GM21447 (cell line): ENCODE results near the gene MAMSTR.
"Not testable (repeated sequence)": the region's sequence is repeated elsewhere in the genome, so short reads cannot be mapped to it uniquely, and the experiment has no call there.

Source experiments
- ATAC-seq: cut with Tn5 transposase; IDR thresholded peaks from one replicate; pipeline ENCODE4 v1.9.1; 2021; ENCODE audit not compliant: unreplicated experiment

Gene MAMSTR

DNA sequence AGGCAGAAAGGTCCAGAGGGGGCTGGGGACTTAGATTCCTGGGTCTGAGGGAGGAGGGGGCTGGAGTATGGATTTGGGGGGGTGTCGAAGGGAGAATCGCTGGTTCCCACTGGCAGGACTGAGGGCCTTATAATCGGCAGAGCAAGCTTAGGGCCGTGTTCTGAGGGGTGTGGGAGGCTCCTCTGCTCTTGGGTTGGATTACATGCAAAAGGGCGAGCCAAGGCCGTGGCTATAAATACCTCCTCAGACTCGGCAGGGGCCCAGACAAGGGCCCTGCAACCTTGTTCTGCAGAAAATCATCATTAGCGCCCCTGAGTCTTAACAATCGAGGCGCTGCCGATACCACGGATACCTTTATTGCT lies 707 bp upstream of the MAMSTR start:
- ATAC-seq = no peak

DNA sequence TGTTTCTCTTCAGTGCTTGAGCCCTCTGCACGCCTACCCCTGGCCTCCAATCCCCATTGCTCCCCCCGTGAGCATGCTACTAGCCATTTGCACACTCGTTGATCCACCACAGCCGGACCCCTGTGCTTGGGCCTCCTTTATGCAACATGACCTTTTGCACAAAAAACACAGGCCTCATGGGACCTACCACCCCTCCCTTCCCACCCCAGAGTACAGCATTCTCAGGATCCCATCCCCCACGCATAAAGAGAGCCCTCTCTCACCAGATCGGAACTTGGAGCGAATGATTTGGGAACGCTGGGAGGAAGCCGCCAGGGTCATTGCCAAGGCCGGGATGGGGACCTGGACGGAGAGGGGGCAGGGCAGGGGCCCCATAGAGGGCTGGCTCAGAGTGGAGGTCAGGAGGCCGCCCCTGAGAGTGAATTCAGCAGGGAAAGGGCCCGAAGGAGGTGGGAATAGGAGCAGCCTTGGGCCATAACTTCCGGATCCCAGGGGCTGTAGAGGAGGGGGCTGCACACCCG lies 754 bp downstream of the MAMSTR start:
- ATAC-seq = no peak

DNA sequence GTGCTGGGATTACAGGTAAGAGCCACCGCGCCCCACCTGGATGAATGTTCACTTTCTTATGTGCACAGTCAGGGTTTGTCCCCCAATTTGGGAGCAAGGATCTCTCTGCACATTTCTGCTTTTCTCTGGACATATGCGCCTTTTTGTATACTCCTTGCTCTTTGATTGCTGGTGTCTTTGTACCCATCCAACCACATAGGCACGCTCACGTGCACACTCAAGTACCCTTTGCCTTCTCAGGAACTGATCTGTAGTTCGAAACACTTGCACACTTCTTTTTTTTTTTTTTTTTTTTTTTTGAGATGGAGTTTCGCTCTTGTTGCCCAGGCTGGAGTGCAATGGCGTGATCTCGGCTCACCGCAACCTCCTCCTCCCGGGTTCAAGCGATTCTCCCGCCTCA lies 1.4 kb downstream of the MAMSTR start:
- ATAC-seq = not testable (repeated sequence)

DNA sequence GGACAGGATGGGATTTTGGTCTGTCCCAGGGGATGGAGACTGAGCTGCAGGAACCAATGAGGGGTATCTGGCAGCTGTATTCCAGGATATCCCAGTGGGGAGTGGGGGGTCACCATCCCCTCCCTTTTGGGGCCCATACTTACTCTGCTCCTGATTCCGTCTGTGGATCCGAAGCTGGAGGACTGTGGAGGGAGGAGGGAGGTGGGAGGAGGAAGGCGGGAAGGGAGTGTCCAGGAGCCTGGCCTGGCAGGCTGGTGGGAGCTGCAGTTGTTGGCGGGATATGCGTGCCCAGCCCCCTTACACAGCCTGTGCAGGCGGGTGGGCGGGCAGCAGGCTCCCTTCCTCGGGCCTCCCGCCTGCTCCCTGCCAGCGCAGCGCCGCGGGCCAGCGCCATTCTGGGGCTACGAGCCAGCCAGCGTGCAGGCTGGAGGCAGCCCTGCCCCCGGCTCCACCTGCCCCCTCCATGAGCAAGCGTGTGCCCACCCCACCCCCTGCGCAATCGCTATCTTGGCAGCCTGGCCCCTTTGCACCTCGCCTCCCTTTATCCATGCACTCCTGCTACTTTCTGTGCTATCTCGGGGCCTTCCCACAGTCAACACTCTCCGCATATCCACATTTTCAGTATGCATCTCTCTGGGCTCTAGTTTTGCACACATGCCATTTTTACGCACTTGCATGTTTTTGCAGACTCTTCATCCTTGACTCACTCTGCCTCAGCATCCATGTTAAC lies 2.8 kb downstream of the MAMSTR start:
- ATAC-seq = no peak

DNA sequence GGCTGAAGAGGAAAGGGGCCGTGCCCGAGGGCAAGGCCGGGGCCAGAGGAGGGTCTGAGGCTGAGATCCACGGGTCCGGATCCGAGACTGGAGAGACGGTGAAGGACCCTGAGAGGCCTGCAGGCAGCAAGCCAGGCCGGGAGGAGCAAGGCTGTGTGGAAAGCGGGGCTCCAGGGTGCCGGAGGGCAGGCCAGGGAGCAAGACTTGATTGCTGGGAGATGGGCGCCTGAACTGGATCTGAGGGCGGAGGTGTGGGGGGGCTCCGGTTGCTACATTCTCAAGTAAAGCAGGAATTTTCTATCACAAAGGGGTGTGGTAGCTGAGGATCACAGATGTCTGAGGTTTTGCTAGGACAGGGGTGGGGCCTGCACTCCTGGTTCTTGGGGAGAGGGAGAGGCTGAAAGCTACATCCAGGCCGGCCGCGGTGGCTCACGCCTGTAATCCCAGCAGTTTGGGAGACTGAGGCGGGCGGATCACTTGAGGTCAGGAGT lies 3.8 kb downstream of the MAMSTR start:
- no peak for ATAC-seq

DNA sequence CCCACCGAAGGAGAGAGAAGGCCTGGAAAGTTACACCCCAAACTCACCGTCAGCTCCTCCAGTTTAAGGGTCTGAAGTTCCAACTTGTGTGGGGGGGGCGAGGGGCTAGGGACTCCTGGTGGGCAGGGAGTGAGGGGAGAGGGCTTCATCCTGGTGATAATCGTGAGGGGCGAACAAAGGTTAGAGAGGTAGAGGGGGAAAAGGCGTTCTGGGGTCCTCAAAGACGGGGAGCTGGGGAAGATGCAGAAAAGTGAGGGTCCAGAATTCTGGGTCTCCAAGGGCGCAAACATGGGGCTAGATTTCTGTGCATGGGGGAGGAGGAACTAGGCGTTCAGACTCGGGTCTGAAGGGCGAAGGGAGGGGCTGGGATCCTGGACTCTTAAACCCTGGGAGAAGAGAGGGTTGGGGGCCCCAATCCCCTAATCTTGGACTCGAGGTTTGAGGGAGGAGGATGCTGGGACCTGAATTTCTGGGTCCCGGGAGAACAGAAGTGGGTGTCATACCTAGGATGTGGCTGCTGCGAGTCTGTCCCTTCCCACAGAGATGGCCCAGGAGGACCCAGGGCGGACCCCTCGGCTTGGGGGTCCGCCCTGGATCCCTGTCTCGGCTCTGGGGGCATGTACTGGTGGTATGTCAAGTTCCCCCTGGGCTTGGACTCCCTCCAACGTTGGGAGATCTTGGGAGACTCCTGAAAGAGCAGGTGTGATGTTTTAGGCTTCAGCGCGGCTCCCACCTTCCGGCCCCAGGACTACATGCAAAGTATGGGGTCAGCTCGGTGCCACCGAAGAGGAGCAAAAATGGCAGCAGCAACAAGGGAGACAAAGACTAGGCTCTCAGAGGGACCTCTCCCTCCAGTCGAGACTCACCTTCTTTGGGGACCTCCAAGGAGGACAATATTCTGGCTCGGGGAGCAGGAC lies 4.5 kb downstream of the MAMSTR start:
- no peak for ATAC-seq

DNA sequence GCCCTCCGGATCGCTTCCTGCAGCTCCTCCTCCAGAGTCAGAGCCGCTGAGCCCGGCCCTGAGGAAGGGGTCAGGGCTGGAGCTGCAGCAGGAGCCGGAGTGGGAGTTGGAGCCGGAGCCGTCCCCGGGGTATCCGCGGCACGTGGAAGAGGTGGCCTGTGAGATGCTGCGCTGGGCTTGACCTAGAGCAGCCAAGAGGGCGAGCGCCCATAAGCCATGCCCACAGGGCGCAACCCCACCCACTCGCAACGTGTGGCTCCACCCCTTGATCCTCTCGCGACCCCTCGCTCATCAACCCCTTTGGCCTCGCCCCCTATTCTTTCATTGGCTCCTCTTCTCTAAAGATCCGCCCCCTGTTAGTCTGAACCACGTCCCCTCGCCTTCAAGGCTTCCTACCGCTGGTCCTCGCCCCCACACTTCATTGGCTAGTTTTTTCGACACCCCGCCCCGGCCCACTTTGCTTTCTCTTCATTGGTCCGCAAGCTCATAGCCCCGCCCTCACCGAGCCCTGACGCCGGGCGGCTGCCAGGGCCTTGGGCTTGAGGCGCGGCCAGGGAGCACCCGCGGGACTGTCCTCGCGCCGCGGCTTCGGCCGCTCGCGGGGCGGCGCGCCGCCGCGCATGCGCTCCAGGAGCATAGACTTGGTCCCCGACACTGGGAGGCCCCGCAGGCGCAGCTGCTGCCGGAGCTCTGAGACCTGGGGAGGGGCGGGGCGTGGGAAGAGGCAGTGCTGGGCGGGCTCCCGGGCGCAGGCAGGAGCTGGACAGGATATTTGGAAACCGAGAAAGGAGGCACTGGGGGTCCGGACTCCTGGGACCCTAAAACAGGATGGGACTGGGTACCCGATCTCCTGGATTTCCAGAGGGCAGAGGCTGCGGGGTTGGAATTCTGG lies 5.4 kb downstream of the MAMSTR start:
- ATAC-seq = peak; percentile 95

DNA sequence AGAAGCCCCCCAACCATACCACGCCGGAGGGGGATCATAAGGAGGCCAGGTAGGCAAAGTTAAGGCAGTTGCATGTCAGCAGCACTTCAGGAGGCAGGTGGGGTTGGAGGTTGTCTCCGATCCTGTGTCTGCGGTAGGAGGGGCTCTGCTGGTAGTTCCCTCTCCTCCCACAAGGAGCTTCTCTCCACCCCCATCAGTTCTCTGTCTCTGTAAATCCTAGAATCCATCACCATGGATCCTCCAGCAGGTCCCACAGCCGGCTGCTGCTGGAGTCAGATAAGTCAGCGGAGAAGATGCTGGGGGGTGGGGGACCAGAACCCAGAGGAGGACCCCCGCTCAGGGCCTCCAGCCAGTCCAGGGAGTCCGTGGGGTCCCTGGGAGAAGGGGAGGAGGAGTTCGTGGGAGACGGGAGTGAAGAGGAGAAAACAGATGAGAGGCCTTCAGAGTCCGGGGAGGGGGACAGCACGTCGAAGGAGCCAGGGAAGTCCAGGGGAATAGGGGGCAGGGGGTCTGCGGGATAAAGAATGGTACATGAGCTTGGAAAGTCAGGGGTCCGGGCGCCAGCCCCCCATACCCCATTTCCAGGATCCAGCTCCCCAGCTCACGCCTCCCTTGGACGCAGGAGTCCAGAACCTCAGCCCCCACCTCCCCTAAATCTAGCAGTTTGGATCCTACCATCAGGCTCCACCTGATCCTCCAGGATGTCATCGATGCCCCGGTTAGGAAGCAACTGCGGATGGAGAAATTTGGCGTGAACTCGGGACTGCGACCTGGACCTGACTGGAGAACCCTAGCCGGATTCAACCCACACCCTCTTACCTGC lies 6.3 kb downstream of the MAMSTR start:
- no peak for ATAC-seq

DNA sequence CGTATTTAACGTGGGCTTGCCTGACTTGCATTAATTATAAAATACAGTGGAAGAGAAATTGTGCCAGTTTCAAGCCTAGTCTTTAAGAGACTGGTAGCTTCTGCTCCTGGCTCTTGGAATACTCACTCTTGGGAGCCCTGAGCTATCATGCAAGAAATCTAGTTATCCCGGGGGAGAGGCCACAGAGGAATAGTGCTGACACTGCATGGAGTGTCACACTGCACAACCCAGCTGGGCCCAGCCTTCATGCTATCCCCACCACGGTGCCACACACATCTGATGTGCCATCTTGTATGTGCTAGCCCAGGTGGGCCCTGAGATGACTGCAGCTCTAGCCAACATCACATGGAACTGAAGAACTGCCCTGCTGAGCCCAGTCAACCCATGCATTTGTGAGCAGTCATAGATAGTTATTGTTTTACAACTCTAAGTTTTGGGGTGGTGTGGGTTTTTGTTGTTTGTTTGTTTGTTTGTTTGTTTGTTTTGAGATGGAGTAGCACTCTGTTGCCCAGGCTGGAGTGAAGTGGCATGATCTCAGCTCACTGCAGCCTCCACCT lies 8.3 kb downstream of the MAMSTR start:
- no peak for ATAC-seq

DNA sequence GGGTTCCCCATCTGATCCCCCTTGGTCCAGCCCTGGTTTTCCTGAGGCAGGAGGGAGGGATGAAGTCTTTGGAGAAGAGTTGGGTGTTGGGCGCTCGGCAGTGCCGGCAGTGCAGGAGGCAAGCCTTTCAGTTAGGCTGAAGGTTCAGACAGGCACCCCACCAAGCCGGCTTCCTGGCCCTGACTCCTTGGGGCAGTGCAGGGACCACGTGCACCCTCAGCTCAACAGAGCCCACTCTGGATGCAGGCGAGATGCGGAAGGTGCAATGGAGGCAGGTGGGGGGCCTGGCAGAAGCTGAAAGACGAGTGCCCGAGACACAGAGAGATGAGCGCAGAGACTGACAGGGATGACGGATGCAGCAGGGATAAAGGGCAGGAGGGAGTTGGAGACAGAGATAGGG lies 11.1 kb downstream of the MAMSTR start:
- ATAC-seq = no peak

DNA sequence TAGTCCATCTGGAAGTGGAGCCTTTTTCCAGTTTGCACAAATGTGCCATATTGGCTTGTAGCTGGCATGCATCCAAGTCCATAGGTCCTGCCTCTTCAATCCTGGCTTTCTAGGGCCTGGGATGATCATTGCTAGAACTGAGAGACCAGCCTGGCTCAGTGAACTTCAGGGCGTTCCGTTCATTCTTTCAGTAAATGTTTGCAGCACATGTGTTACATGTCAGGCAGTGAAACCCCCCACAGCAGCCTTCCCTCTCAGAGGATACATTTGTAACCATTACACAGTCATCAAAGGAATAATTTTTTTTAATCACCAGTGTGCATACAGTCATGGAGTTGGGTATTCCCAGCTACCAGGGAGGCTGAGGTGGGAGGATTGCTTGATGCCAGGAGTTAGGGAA lies 14.1 kb downstream of the MAMSTR start:
- no peak for ATAC-seq

DNA sequence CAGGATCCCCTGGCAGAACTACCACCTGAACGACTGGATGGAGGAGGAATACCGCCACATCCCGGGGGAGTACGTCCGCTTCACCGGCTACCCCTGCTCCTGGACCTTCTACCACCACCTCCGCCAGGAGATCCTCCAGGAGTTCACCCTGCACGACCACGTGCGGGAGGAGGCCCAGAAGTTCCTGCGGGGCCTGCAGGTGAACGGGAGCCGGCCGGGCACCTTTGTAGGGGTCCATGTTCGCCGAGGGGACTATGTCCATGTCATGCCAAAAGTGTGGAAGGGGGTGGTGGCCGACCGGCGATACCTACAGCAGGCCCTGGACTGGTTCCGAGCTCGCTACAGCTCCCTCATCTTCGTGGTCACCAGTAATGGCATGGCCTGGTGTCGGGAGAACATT lies 16.2 kb downstream of the MAMSTR start:
- ATAC-seq = no peak

DNA sequence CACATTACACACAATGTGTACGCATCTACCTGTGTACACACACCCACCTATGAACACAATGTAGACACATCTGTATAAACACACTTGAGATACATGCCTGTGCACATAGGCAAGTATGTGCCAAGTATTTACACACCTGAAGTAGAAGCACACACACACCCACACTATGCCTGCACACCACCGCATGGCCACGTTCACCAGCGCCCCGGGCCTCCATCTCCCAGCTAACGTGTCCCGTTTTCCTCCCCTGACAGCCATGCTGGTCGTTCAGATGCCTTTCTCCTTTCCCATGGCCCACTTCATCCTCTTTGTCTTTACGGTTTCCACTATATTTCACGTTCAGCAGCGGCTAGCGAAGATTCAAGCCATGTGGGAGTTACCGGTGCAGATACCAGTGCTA lies 16.8 kb downstream of the MAMSTR start:
- no peak for ATAC-seq

DNA sequence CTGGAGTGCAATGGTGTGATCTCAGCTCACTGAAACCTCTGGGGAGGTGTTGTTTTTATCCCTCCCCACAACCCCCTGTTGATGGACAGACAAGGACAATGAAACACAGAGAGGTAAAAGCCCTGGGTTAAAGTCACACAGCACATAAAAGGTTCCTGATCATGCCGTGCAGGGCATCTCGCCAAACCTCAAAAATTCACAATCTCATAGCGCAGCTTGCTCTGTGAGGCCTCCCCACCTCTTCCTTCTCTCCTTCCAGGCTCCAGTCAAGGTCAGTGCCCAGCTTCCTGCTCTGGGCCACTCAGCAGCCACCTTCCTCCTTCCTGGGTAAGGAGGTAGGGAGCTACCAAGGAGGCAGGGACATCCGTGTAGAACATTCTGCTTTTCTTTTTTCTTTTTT lies 21.5 kb downstream of the MAMSTR start:
- ATAC-seq = no peak

DNA sequence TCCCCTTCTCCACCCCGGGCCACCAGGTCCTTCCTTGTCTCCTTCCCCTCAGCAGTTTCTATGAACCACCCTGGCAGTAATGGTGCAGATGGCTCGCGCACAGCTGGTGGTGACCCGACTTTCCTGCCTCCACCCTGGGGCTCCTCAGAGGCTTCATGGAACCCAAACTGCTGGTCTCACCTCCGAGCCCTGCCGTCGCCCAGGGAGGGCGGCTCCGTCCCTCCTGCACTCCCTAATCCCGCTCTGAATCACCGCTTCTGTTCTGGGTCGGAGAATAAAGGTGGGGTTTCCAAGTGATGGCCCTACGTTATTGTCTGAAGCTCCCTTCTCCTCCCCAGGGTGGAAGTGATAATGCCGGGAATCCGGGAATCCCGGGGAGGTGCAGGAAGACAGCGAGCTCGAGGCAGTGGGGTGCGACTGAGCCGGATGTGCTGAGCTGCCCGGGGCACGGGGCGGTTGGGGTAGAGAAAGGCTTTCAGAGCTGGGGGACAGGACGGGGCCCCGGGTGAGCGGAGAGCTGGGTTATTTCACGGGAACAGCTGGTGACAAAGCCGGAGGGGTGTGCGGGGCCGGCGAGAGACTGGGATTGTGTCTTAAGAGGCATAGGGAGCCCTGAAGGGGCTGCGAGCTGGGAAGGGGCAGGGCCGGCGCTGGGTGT lies 23.0 kb downstream of the MAMSTR start:
- no peak for ATAC-seq

DNA sequence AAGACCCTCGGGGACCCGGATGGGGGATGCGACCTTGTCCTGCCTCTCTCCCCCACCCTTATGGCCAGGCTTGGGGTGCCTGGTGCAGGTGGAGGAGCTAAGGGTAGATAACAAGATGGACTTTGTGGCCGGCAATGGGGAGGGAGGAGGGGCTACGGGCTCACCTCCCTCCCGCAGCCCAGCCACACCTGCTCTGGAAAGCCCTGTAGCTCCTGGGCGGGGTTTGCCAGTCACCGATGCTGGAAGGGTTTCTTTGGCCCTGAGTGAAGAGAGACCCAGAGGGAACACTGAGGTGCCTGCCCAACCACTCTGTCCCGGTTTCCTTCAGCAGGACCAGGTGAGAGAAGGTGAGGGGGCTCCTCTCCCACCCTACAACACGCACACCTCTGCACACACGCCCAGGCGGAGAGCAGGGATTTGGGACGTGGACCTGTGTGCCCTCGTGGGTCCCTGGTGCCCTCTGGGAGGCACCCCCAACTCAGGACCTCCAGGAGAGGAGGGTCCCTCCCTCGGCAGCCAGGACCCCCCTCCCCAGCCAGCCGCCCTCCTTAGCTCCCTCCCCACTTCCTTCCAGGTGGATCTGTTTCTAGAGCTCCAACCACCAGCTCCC lies 23.7 kb downstream of the MAMSTR start, which contains the start of gene FUT2:
TSS of gene FUT2 (plus strand) at position 229 of the 610 bp plus-strand sequence. CDS start 6,986 bp downstream, outside the sequence.
- ATAC-seq = no peak

DNA sequence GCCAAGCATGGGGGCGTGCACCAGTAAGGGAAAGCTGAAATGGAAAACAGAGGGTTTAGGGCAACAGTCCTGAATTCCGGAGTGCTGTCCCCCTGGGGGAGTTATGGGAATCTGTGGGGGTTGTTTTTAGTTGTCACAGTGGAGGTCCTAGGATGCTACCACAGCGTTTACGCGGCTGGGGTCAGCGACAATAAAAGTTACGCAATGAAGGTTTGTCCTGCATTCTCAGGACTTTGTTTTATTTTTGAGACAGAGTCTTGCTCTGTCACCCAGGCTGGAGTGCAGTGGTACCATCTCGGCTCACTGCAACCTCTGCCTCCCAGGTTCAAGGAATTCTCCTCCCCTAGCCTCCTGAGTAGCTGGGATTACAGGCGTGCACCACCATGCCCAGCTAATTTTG lies 25.9 kb downstream of the MAMSTR start:
- not testable (repeated sequence) for ATAC-seq

DNA sequence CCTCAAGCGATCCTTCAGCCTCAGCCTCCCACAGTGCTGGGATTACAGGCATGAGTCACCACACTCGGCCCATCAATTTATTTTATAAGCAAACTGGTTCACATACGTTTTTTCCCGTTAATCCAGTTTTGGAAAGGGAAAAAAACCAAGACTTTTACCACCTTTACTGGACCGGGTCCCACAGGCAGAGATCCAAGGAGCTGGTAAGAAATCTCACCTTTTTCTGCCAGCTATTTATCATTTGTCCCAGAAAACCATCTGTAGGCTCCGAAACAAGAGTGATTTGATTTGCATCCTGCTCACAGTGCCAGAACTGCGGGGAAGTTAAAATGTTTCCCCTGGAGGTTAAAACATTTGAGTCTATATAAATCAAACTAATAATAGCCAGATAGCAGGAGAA lies 30.1 kb downstream of the MAMSTR start:
- ATAC-seq = no peak

DNA sequence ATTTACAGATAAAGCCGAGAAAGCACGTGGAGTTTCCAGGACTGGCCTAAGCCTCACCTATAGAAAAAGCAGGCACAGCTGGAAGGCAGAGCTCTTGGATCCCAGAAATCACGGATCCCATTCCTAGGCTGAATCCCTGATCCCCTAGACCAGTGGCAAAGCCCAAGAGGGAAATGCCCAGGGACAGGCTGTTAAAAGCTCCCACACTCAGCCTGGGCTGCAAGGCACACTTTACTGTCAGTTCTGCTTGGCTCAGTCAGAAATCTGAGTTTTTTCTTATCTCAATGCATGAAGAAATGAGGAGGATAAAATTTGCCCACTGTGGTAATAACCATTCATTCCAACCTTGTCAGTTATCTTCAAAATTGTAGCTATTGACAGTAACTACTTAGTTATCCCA lies 31.7 kb downstream of the MAMSTR start:
- ATAC-seq = no peak
